Kidney (tissue), 14 donors: ENCODE results near the gene HTRA3. TPM values are rescaled to one million over a fixed set of nuclear protein-coding genes. Genes with fewer than 3 reads are reported as not detected.

Experiments
- DNase-seq, 5 donors: peaks; one replicate each; pipeline ENCODE4 v3.0.0-alpha.2; 2013 to 2020
- FAIRE-seq: peaks from 2 replicates; lab custom pipeline; 2012; peaks lifted over from hg19 to GRCh38; lab: Jason Lieb, UNC
- H3K27ac ChIP-seq, 2 donors: one replicate each; pipeline ENCODE4 v1.7.0; 2013; ENCODE audit warnings: low read depth in 2 of 2, low read length in 2 of 2, inconsistent platforms in 1 of 2
- H3K27me3 ChIP-seq: one replicate; pipeline ENCODE4 v1.7.1; 2013; ENCODE audit warnings: low read length, inconsistent platforms; ENCODE audit not compliant: control insufficient read depth, insufficient read depth
- H3K36me3 ChIP-seq, 3 donors: one replicate each; pipeline versions ENCODE4 v1.7.0 to v1.7.1; 2013; ENCODE audit warnings: low read length in 3 of 3, control low read depth in 1 of 3, inconsistent platforms in 1 of 3; ENCODE audit not compliant: insufficient read depth in 3 of 3, control insufficient read depth in 2 of 3
- H3K4me1 ChIP-seq, 3 donors: one replicate each; pipeline versions ENCODE4 v1.7.0 to v1.7.1; 2013; ENCODE audit warnings: low read length in 3 of 3, inconsistent platforms in 1 of 3, low read depth in 1 of 3; ENCODE audit not compliant: control insufficient read depth in 2 of 3, insufficient read depth in 2 of 3
- H3K4me3 ChIP-seq, 3 donors: one replicate each; pipeline versions ENCODE4 v1.7.0 to v1.8.1; 2013; ENCODE audit warnings: low read length in 3 of 3, control low read depth in 1 of 3, inconsistent platforms in 1 of 3
- H3K9ac ChIP-seq, 3 donors: one replicate each; pipeline versions ENCODE4 v1.7.0 to v1.7.1; 2013; ENCODE audit warnings: low read length in 3 of 3, control low read depth in 1 of 3, inconsistent platforms in 1 of 3
- H3K9me3 ChIP-seq, 3 donors: one replicate each; pipeline versions ENCODE4 v1.7.0 to v1.7.1; 2013; ENCODE audit warnings: low read length in 3 of 3, control low read depth in 1 of 3, inconsistent platforms in 1 of 3; ENCODE audit not compliant: control insufficient read depth in 2 of 3, insufficient read depth in 1 of 3
- intact Hi-C: fragments of 100-400 bp; cut with DNase I; formaldehyde crosslinking; loops from one replicate; pipeline ENCODE4 v1.11.1; 2022
- polyA plus RNA-seq: library from polyadenylated mRNA; stranded (reverse); fragments of 350-450 nt; fragmentation: Illumina TruSeq; extraction: RNeasy Lipid Tissue Mini Kit (QIAGEN cat#74804); gene quantifications from one replicate; pipeline ENCODE4 v1.2.3, GENCODE V29; 2014; ENCODE audit warnings: low read depth, low replicate concordance; ENCODE audit not compliant: insufficient read depth
- total RNA-seq: library from RNA; stranded (reverse); fragmentation: NEBNext Ultra II Directional; extraction: Animal tissue kit (Norgen Biotek cat#: 25700); gene quantifications from one replicate; pipeline ENCODE4 v1.2.1, GENCODE V29; 2021
- TF ChIP-seq, protein P1 (sequence below): IDR thresholded peaks from 3 replicates; pipeline ENCODE4 v1.5.1; 2012; ENCODE audit warnings: mild to moderate bottlenecking, moderate library complexity, borderline replicate concordance; ENCODE audit not compliant: insufficient read depth; ENCODE audit errors: extremely low read depth
- donor health status: control.
- donor health status: control.
- donor health status: control.
- donor health status: control.
- donor health status: control.
- donor health status: DM: yes; HTN: yes; CAD: no.
- donor health status: Normal renal cell carcinoma (clear cell type).

The HTRA3 gene
- total and polyA plus RNA-seq, 2 donors from 2014 or later, result 1.7 to 6.5 TPM

- FAIRE-seq (no peak), DNase-seq (peak in 4 of 5 donors; percentile 33 to 80 (median 64))
- Histone ChIP-seq H3K4me3 (no peak overlapping the region), H3K9ac (no peak overlapping the region), H3K4me1 (peaks cover 0 to 8% (median 0%) of the 10 kb centered on the region in 3 donors), H3K27me3 (no peaks in the 10 kb centered on the region), H3K9me3 (no peaks in the 10 kb centered on the region), H3K27ac (no peak overlapping the region), H3K36me3 (no peaks in the 10 kb centered on the region)
- TF ChIP-seq, protein P1, sequence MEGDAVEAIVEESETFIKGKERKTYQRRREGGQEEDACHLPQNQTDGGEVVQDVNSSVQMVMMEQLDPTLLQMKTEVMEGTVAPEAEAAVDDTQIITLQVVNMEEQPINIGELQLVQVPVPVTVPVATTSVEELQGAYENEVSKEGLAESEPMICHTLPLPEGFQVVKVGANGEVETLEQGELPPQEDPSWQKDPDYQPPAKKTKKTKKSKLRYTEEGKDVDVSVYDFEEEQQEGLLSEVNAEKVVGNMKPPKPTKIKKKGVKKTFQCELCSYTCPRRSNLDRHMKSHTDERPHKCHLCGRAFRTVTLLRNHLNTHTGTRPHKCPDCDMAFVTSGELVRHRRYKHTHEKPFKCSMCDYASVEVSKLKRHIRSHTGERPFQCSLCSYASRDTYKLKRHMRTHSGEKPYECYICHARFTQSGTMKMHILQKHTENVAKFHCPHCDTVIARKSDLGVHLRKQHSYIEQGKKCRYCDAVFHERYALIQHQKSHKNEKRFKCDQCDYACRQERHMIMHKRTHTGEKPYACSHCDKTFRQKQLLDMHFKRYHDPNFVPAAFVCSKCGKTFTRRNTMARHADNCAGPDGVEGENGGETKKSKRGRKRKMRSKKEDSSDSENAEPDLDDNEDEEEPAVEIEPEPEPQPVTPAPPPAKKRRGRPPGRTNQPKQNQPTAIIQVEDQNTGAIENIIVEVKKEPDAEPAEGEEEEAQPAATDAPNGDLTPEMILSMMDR, result no peak
- intact Hi-C loops, result no loop called here
Observed at GRCh38 chr4:8278421-8279287, 9.1 kb downstream of the HTRA3 start.

GRCh38 chr4:8279321-8280157, 10.0 kb downstream of the HTRA3 start:
- no peak for FAIRE-seq

DNA sequence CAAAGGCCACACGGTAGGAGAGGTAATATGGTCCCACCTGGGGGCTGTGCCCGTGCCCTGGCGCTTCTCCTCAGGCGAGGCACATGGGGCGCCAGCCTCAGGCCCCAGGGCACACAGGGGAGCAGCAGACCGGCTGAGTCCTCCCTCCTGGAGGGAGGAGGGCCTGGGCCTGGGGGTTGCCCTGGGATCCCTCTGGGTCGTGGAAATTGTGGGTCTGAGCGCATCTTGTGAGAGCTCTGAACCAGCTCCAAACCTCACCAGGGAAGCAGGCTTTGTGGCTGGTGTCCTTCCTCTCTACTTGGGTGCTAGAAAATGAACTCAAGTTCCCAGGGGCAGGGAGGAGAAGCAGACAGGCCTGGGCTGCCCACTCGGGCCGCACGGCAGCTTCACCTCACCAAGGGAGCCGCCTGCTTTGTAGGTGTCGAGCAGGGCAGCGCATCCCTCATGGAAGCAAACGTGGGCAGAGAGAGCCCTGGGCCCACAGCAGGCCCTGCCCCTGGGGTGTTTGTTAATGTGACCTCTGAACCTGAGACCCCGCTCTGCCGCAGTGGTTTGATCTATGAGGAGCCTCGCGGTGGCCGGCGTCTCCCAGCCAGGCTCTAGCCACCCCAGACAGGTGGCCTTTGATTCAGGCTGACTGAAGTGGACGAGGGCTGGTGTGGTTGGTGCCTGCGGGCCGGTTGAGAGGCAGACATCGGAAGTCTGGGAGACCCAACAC, 10.8 kb downstream of the HTRA3 start:
- peak in 2 of 5 donors; percentile 41 to 68 for DNase-seq
- H3K9ac ChIP-seq, result no peak overlapping the region
- H3K4me1 ChIP-seq, result peaks cover 0 to 2% (median 0%) of the 10 kb centered on the region in 3 donors
- no peak overlapping the region for H3K4me3 ChIP-seq
- H3K27ac ChIP-seq, result no peak overlapping the region
- no peak for FAIRE-seq
- H3K27me3 ChIP-seq, result no peaks in the 10 kb centered on the region
- TF ChIP-seq, protein P1, result no peak
- H3K36me3 ChIP-seq, result no peaks in the 10 kb centered on the region
- no peaks in the 10 kb centered on the region for H3K9me3 ChIP-seq
- intact Hi-C loops, result no loop called here

More at GRCh38 chr4:8279321-8280157, 10.0 kb downstream of the HTRA3 start:
- Histone ChIP-seq H3K9ac (no peak overlapping the region), H3K9me3 (no peaks in the 10 kb centered on the region), H3K27ac (no peak overlapping the region), H3K4me3 (no peak overlapping the region), H3K27me3 (no peaks in the 10 kb centered on the region), H3K36me3 (no peaks in the 10 kb centered on the region), H3K4me1 (peaks cover 0 to 4% (median 0%) of the 10 kb centered on the region in 3 donors)
- TF ChIP-seq, protein P1, result no peak
- DNase-seq, result peak in 3 of 5 donors; percentile 38 to 63 (median 46)
- intact Hi-C loops, result no loop called here
